OCI-LY7 (cell line): ENCODE results near the gene RCE1. TPM values are rescaled to one million over a fixed set of nuclear protein-coding genes. Genes with fewer than 3 reads are reported as not detected.

Experiments used
- BruUV-seq: library from RNA; stranded (reverse); fragments of 400-500 nt; replicated peaks from 2 replicates; lab custom pipeline; 2021; lab: Mats Ljungman, UMichigan
- CTCF ChIA-PET: fragments of 300-600 bp; sonication (Branson Sonifier 250); formaldehyde crosslinking; loops from one replicate; lab custom pipeline; 2022; ENCODE audit warnings: antibody characterized with exemption; ENCODE audit not compliant: unreplicated experiment; lab: Charles Lee
- POLR2A ChIA-PET: fragments of 300-600 bp; sonication (Branson Sonifier 250); formaldehyde crosslinking; loops from one replicate; lab custom pipeline; 2022; ENCODE audit warnings: antibody characterized with exemption; lab: Charles Lee
- DNase-seq: peaks from one replicate; pipeline ENCODE4 v3.0.0-alpha.2; 2015; ENCODE audit warnings: low spot score
- H2AFZ ChIP-seq: fragments of 200-600 bp; sonication (generic), shearing (Covaris generic); 2 replicates; pipeline ENCODE4 v1.6.1; 2014; ENCODE audit warnings: mild to moderate bottlenecking, antibody characterized with exemption, low read length, moderate library complexity
- H3K27ac ChIP-seq: fragments of 200-600 bp; sonication (generic); 2 replicates; pipeline ENCODE4 v1.5.1; 2014; ENCODE audit warnings: mixed run types, low read depth, mild to moderate bottlenecking, moderate library complexity, low read length, inconsistent platforms; ENCODE audit not compliant: poor library complexity, severe bottlenecking
- H3K36me3 ChIP-seq: fragments of 200-600 bp; sonication (generic); 2 replicates; pipeline ENCODE4 v1.6.1; 2014; ENCODE audit warnings: mild to moderate bottlenecking, antibody characterized with exemption, low read length, moderate library complexity, mixed read lengths; ENCODE audit not compliant: insufficient read depth
- H3K4me1 ChIP-seq: fragments of 200-600 bp; sonication (generic); 2 replicates; pipeline ENCODE4 v1.5.1; 2014; ENCODE audit warnings: mild to moderate bottlenecking, low read length; ENCODE audit not compliant: insufficient read depth, poor library complexity, severe bottlenecking
- H3K4me2 ChIP-seq: fragments of 200-600 bp; sonication (generic); 2 replicates; pipeline ENCODE4 v1.6.1; 2014; ENCODE audit warnings: mild to moderate bottlenecking, low read length
- H3K4me3 ChIP-seq: fragments of 200-600 bp; sonication (generic); 2 replicates; pipeline ENCODE4 v1.5.1; 2014; ENCODE audit warnings: mild to moderate bottlenecking, low read depth, low read length; ENCODE audit not compliant: poor library complexity, severe bottlenecking
- H3K79me2 ChIP-seq: fragments of 200-600 bp; sonication (generic); 2 replicates; pipeline ENCODE4 v1.6.1; 2016; ENCODE audit warnings: low read depth, mild to moderate bottlenecking, low read length, moderate library complexity, mixed read lengths; ENCODE audit not compliant: insufficient read depth
- H3K9me2 ChIP-seq: fragments of 200-600 bp; sonication (generic); 2 replicates; pipeline ENCODE4 v1.6.1; 2016; ENCODE audit warnings: mild to moderate bottlenecking, low read length, mixed read lengths; ENCODE audit not compliant: insufficient read depth
- H3K9me3 ChIP-seq: fragments of 200-600 bp; sonication (generic); 2 replicates; pipeline ENCODE4 v1.6.1; 2014; ENCODE audit warnings: mild to moderate bottlenecking, mixed run types, low read length, mixed read lengths
- H4K20me1 ChIP-seq: fragments of 200-600 bp; sonication (generic); 2 replicates; pipeline ENCODE4 v1.6.1; 2014; ENCODE audit warnings: mild to moderate bottlenecking, antibody characterized with exemption, low read length, moderate library complexity, mixed read lengths; ENCODE audit not compliant: insufficient read depth
- CTCF ChIP-seq: fragments of 200-600 bp; sonication (generic); conservative IDR thresholded peaks from 2 replicates; pipeline ENCODE4 v1.5.1; 2014; ENCODE audit warnings: mild to moderate bottlenecking, antibody characterized with exemption, low read length, moderate library complexity, mixed read lengths
- EZH2phosphoT487 ChIP-seq: fragments of 200-600 bp; sonication (generic); IDR thresholded peaks from 2 replicates; pipeline ENCODE4 v1.6.1; 2018; ENCODE audit warnings: low read depth, borderline replicate concordance, mild to moderate bottlenecking, mixed run types, antibody characterized with exemption, low read length, moderate library complexity, mixed read lengths
- intact Hi-C: fragments of 100-400 bp; cut with micrococcal nuclease; formaldehyde crosslinking; loops from one replicate; pipeline ENCODE4 v1.10.0; 2022; ENCODE audit not compliant: unreplicated experiment
- total RNA-seq, 2 experiments: library from RNA; depleted of rRNA in 1 of 2; stranded (reverse); fragments of >200 nt in 1 of 2; shearing (Covaris generic) in 1 of 2; gene quantifications; 2 replicates each; pipeline ENCODE4 v1.2.3, GENCODE V29; 2014 to 2022

The RCE1 gene
- total RNA-seq, 2 experiments from 2014 or later = 34.9 to 62.9 TPM

GRCh38 chr11:66854231-66854661 is 11.0 kb downstream of the RCE1 start:
- no peak overlapping the region for H3K27ac ChIP-seq
- no peak for DNase-seq
- H3K36me3 ChIP-seq = peaks cover 2% of the 10 kb centered on the region; the same call in 1 of the 2 replicates
- no peaks in the 10 kb centered on the region for H3K9me3 ChIP-seq
- no TSS peak for BruUV-seq
- peaks cover 7% of the 10 kb centered on the region; the same call in 1 of the 2 replicates for H3K79me2 ChIP-seq
- H4K20me1 ChIP-seq = no peaks in the 10 kb centered on the region
- no peak overlapping the region for H3K4me3 ChIP-seq
- CTCF ChIA-PET = no interaction called here
- H2AFZ ChIP-seq = no peak overlapping the region
- no peak for TF ChIP-seq CTCF
- no peak for TF ChIP-seq EZH2phosphoT487
- no peak overlapping the region for H3K4me2 ChIP-seq
- POLR2A ChIA-PET = no interaction called here
- intact Hi-C loops = no loop called here
- H3K4me1 ChIP-seq = peaks cover 45% of the 10 kb centered on the region
- H3K9me2 ChIP-seq = no peaks in the 10 kb centered on the region

GRCh38 chr11:66854729-66855211 is 11.5 kb downstream of the RCE1 start:
- BruUV-seq = no TSS peak
- Histone ChIP-seq H3K4me1 (peaks cover 50% of the 10 kb centered on the region), H3K4me3 (no peak overlapping the region), H3K79me2 (peaks cover 7% of the 10 kb centered on the region; the same call in 1 of the 2 replicates), H4K20me1 (no peaks in the 10 kb centered on the region), H3K4me2 (no peak overlapping the region), H3K9me2 (no peaks in the 10 kb centered on the region), H3K27ac (peak overlapping the region; percentile 72), H3K9me3 (no peaks in the 10 kb centered on the region), H2AFZ (no peak overlapping the region), H3K36me3 (peaks cover 6% of the 10 kb centered on the region; the same call in 1 of the 2 replicates)
- POLR2A ChIA-PET = interaction anchor here (0.7 kb wide), 1 partner anchor 12 kb away, joined by 3 read pairs; no protein-coding TSS in a partner anchor
- CTCF ChIA-PET = no interaction called here
- DNase-seq = no peak
- intact Hi-C loops = no loop called here
- TF ChIP-seq CTCF (no peak), EZH2phosphoT487 (no peak)
